T-helper 1 cell treated with Interleukin-12 subunit alpha and Interleukin-12 subunit beta and Interleukin-4 antibody, amounts not matched to agents 30 ng/mL and 1 ng/mL, for 36 hours (primary cell): ENCODE results near the gene FOXN3. TPM values are rescaled to one million over a fixed set of nuclear protein-coding genes. Genes with fewer than 3 reads are reported as not detected.

Experiments
- intact Hi-C: fragments of 100-400 bp; cut with micrococcal nuclease; formaldehyde crosslinking; loops from one replicate; pipeline ENCODE4 v1.15.1; 2024
- total RNA-seq: library from RNA; stranded (reverse); gene quantifications from 2 replicates; pipeline ENCODE4 v1.2.3, GENCODE V29; 2022

Gene FOXN3, protein sequence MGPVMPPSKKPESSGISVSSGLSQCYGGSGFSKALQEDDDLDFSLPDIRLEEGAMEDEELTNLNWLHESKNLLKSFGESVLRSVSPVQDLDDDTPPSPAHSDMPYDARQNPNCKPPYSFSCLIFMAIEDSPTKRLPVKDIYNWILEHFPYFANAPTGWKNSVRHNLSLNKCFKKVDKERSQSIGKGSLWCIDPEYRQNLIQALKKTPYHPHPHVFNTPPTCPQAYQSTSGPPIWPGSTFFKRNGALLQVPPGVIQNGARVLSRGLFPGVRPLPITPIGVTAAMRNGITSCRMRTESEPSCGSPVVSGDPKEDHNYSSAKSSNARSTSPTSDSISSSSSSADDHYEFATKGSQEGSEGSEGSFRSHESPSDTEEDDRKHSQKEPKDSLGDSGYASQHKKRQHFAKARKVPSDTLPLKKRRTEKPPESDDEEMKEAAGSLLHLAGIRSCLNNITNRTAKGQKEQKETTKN
- 110 and 112 TPM in 2 replicates for total RNA-seq

DNA sequence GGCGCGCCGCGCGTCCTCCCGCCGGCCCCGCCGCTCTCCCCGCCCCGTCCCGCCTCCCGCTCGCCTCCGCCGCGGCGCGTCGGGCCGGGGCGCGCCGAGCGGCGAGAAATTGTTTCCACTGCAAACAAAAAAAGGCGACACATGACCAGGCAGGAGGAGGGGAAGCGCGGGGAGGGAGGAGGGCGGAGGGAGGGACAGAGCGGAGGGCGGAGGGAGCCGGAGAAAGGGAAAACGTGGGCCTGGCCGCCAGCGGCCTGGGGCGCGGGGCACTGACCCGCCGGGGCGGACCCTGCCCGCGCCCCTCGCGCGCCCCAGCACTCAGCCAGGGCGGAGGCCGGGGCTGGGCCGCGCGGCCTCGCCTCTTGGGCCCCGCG is at the start of gene FOXN3:
FOXN3 (minus strand) TSS at position 143 of the 374 bp plus-strand sequence. CDS start 4,757 bp downstream, outside the sequence.
- intact Hi-C loops, result loop anchor here (1.0 to 10.0 kb wide), 11 partner anchors 27 to 980 kb away; partner anchors contain the start of genes CALM1, PSMC1, TDP1 and ZC3H14

GRCh38 chr14:89466484-89466883 is 49.5 kb upstream of the FOXN3 start:
- intact Hi-C loops, result no loop called here

GRCh38 chr14:89465876-89466275 is 48.8 kb upstream of the FOXN3 start:
- intact Hi-C loops, result no loop called here

DNA sequence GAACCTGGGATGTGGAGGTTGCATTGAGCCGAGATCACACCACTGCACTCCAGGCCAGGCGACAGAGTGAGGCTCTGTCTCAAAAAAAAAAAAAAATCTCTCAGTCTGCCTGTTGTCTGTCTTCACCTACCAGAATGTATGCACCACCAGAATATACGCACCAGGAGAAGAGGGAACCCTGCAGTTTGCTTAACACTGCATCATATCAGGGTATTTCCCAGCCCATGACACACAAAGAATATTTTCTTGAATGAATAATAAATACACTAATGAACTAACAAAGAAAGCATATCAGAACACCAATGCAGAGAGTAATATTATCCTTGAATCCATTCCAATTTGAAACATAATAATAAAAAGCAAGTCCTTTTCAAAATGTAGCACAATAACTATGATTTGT is 44.2 kb upstream of the FOXN3 start:
- intact Hi-C loops, result no loop called here

GRCh38 chr14:89458713-89459420 is 41.8 kb upstream of the FOXN3 start:
- intact Hi-C loops, result no loop called here

GRCh38 chr14:89457007-89457406 is 40.0 kb upstream of the FOXN3 start:
- intact Hi-C loops, result no loop called here

DNA sequence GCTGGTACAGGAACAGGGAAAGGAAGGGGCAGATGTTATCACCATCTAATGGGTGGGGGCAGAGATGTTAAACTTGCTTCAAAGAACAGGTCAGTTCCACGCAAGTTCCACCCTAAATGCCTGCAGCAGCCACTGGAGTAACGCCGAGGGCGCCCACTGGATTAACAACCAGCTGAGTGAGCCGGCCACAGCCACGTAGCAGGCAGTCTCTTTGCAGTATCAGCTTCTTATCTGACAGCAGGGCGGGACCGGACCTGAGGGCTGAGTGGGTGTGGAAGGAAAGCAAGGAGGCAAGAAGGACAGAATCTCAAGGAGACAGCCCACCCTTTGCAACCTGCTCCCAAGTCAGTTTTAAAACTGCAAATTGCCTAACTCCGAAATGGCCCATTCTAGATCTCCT is 38.4 kb upstream of the FOXN3 start:
- intact Hi-C loops, result no loop called here

DNA sequence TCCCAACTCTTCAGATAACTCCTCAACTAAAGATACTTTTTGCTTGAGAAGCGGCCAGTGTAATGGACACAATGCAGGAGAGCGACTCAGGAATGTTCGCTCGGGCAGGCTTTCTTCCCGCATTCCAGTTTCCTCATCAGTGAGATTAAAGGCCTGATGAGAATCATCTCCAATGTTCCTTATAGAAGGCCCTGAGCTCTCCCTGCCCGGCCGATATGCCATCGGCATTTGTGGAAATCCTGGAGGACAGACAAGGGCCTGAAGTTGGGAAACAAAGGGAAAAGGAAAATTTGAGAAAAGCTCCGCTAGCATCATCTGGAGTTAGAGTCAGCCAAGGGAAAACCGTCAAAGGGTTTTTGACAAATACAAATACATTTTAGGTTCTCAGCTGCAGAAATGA is 38.0 kb upstream of the FOXN3 start:
- intact Hi-C loops, result no loop called here

DNA sequence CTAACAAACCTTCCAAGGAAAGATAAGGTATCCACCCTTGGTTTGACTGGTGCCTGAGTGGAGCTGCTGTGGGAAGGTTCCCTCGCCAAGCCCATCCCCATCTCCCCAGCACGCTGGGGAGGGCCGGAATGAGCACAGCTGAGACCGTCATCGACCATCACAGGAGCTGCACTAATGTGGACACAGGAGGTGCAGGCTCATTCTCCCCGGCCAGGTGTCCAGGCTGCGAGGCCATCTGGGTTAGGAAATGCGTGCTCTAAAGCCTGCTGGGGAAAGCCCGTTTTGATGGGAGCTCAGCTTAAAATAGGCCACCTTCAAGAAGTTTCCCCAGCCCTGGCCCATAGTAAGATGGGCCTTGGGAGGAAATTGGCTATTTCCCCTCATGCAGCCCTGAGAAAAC is 35.2 kb upstream of the FOXN3 start:
- intact Hi-C loops, result no loop called here

GRCh38 chr14:89451229-89451628 is 34.2 kb upstream of the FOXN3 start:
- intact Hi-C loops, result no loop called here

DNA sequence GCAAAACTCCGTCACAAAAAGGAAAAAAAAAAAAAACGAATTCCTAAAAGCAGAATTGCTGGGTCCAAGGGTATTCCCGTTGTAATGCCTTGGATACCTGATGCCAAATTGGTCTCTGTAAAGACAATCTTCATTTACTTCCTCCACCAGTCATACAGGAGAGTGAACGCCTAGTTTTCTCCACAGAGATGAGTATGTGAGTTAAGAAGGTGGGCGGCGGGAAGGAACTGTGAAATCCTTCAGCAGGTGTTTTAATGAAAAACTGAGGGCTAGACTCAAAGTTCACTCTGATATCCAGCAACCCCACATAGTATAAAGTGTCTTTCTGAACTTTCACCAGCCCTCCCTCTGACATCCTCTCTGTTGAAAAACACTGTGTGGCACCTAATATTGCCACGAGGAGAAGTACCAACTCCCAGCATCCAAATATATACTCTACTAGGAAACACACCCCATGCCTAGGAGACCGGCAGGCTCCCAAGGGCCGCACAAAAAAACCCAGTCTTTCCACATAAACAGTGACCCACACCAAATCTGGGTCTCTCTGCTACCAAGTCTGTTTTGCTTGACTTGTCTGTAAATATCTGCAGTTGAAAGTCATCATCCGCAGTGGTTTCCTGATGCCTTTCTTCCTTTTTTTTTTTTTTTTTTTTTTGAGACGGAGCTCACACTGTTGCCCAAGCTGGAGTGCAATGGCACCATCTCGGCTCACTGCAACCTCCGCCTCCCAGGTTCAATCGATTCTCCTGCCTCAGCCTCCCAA is 30.3 kb upstream of the FOXN3 start:
- intact Hi-C loops, result no loop called here

- intact Hi-C loops, result no loop called here
Measured at GRCh38 chr14:89445273-89445973, 28.4 kb upstream of the FOXN3 start.

DNA sequence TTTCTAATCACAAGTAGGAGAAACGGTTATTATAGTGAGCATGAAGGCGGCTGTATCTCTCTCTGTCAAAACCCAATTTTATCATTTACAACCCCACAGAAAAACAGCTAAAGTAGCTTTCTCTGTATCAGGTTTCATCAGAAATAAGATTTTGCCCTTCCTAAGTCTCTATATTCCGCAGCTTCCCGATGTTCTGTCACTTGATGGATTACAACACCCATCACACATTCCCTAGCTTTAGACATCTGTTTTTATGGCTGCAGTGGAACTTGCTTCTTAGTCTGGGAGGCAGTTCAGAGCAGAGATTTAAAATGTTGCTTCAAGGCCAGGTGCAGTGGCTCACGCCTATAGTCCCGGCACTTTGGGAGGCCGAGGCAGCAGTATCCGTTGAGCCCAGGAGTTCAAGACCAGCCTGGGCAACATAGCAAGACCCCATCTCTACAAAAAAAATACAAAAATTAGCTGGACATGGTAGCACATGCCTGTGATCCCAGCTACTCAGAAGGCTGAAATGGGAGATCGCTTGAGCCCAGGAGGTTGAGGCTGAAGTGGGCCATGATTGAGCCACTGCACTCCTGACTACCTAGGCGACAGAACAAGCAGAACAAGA is 27.6 kb upstream of the FOXN3 start:
- intact Hi-C loops, result loop anchor here (1.0 kb wide), 2 partner anchors 14 to 27 kb away; partner anchors contain the start of gene FOXN3

- intact Hi-C loops, result loop anchor here (1.0 kb wide), 2 partner anchors 14 to 27 kb away; partner anchors contain the start of gene FOXN3
Measured at GRCh38 chr14:89444044-89444443, 27.0 kb upstream of the FOXN3 start.

GRCh38 chr14:89443042-89443629 is 26.1 kb upstream of the FOXN3 start:
- intact Hi-C loops, result no loop called here

DNA sequence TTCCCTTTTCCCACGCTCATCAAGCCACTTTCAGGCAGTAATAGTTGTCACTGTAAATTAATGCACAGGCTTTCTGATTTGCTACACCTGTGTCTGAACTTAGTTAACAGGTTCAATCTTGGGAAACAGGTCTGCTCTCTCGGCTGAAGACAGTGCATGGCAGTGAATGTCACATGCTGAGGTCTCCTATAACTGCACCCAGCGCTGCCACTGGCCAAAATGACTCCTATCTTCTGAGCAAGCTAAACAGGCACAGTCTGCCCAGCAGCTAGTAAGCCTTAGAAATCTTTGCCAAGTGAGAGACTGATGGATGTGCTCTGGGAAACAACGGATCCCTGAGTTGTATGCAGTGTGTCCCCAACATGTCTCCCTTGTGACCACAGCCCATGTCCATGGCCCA is 25.2 kb upstream of the FOXN3 start:
- intact Hi-C loops, result no loop called here

DNA sequence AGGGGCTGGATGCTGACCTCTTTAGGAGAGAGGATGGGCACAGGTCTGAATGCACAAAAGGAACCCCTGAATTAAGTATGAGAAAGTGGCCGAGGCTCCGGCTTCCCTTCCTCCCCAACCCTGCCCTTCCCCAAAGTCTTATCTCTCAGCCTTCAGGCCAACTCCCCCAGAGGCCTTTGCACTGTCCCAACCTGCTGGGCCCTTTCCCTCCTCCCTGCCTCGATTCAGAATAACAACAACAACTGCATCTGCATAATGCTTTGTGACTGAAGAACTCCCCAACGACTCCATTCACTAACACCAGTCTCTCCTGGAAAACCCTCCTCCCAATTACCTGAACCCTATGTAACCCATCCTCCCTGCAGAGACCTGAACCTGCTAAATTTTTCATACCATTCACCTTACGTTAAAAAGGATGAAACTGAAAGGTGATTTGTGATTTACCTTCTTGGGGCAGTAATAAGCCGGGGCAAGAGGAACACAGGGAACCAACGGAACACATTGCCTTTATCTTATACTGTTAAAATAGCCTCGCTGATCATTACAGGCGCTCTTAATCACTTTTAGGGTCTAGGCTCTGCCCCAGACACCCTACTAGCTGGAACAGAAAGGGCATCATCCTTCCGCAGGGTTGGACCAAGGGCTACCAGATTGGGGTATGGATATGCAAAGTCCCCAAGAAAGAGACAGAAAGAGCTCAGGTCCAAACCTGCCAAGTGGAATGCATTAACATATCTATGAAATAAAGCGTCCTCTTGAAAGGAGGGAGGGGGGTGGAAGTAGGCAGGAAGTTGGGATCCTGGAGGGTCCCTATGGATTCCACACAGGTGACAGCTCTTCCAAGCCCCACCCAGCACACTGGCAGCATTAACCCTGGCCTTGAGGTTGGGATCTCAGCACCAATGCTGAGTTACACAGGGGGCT is 24.2 kb upstream of the FOXN3 start:
- intact Hi-C loops, result no loop called here

DNA sequence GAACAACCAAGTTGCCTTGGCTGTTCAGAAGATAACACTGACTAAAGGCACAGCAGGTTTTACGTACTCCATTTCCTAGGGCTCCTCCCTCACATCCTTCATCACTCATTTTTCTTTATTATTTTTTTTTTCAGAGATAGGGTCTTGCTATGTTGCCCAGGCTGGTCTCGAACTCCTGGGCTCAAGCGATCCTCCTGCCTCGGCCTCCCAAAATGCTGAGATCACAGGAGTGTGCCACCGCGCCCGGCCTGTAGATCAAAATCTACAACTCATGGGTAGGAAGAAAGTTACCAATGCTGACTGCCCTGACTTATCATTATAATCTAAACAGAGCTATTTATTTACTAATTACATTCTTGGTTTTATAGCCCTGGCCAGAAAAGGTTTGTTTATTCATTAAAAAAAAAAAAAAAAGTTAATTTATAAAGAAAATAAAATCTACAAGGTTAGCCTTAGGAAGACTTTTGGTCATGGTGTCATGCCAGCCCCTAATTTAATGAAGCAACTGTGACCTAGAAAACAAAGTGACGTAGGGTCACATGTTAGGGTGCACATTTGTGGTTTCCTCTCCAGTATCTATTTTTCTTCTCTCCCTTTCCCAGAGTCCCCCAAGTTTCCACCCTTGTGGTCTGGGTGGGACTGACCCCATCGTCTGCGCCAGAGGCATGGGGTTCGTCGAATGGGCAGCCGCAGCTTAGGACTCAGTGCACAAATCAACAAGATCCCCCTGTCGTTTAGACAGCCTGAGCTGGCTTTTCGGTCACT is 19.0 kb upstream of the FOXN3 start:
- intact Hi-C loops, result no loop called here
